ENCODE data around the gene ZFHX2. TPM values are rescaled to one million over a fixed set of nuclear protein-coding genes. Genes with fewer than 3 reads are reported as not detected.

Gene ZFHX2
- total RNA-seq, 1 donor, result 0.36 TPM

GRCh38 chr14:23513005-23513817, 38.4 kb downstream of the ZFHX2 start:
- no peak for TF ChIP-seq CTCF (IDR thresholded peaks at IDR 0.05; ENCODE audit: insufficient read depth, low read length)
- H3K4me3 ChIP-seq (ENCODE audit: low read depth, low read length), result no peak overlapping the region
- DNase-seq (ENCODE audit: low read depth), result no peak

GRCh38 chr14:23512156-23512555, 39.4 kb downstream of the ZFHX2 start:
- no peak overlapping the region for H3K4me3 ChIP-seq (ENCODE audit: low read depth, low read length)
- DNase-seq (ENCODE audit: low read depth), result no peak

GRCh38 chr14:23494223-23494622, 57.3 kb downstream of the ZFHX2 start:
- DNase-seq (ENCODE audit: low read depth), result peak; percentile 22
- no peak for TF ChIP-seq CTCF (IDR thresholded peaks at IDR 0.05; ENCODE audit: insufficient read depth, low read length)

More at GRCh38 chr14:23512156-23512555, 39.4 kb downstream of the ZFHX2 start:
- TF ChIP-seq CTCF (IDR thresholded peaks at IDR 0.05; ENCODE audit: insufficient read depth, low read length), result no peak

GRCh38 chr14:23492618-23493272, 58.8 kb downstream of the ZFHX2 start:
- no peak for TF ChIP-seq CTCF (IDR thresholded peaks at IDR 0.05; ENCODE audit: insufficient read depth, low read length)
- no peak overlapping the region for H3K4me3 ChIP-seq (ENCODE audit: low read depth, low read length)
- no peak for DNase-seq (ENCODE audit: low read depth)

More at GRCh38 chr14:23494223-23494622, 57.3 kb downstream of the ZFHX2 start:
- H3K4me3 ChIP-seq (ENCODE audit: low read depth, low read length), result no peak overlapping the region

GRCh38 chr14:23487216-23487615, 64.3 kb downstream of the ZFHX2 start:
- DNase-seq (ENCODE audit: low read depth), result no peak
- TF ChIP-seq CTCF (IDR thresholded peaks at IDR 0.05; ENCODE audit: insufficient read depth, low read length), result no peak
- no peak overlapping the region for H3K4me3 ChIP-seq (ENCODE audit: low read depth, low read length)

GRCh38 chr14:23486036-23486435, 65.5 kb downstream of the ZFHX2 start:
- TF ChIP-seq CTCF (IDR thresholded peaks at IDR 0.05; ENCODE audit: insufficient read depth, low read length), result no peak
- no peak for DNase-seq (ENCODE audit: low read depth)
- no peak overlapping the region for H3K4me3 ChIP-seq (ENCODE audit: low read depth, low read length)

All from fibroblast of the aortic adventitia (primary cell).